Measurements from ENCODE around the gene EPB41L5. TPM values are rescaled to one million over a fixed set of nuclear protein-coding genes. Genes with fewer than 3 reads are reported as not detected.

EPB41L5 gene
- total RNA-seq, 1 donor from 2014 or later, result 14.9 TPM

DNA sequence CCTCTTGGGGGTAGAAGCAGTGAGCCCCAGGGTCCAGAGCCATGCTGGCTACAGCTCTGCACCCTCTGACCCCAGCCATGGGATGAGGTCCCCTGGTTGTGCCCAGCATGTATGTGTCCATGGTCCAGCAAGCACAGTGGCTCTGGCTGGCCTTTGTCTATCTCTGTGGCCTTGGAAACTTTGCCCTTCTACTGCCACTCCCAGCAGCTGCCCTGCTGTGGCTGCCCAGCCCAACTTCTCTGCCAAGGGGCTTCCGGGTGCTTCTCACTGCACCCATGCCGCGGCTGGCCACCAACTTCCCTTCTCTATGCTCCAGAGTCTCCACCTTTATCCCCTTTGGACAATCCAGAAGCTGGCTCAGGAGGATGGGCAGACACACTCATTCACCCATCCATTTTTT, 191.5 kb downstream of the EPB41L5 start:
- TF ChIP-seq CTCF (IDR thresholded peaks at IDR 0.05), result no peak
- Mint-ChIP-seq H3K27me3 (ENCODE audit: unreplicated experiment) (no peaks in the 10 kb centered on the region), H3K36me3 (ENCODE audit: unreplicated experiment) (no peaks in the 10 kb centered on the region), H3K4me1 (ENCODE audit: unreplicated experiment) (no peaks in the 10 kb centered on the region), H3K4me3 (ENCODE audit: unreplicated experiment) (no peak overlapping the region), H3K9me3 (ENCODE audit: unreplicated experiment) (peaks cover under 1% of the 10 kb centered on the region), H3K27ac (ENCODE audit: unreplicated experiment) (no peak overlapping the region)
- peak; percentile 66 for DNase-seq (ENCODE audit: extremely low spot score, unreplicated experiment)

GRCh38 chr2:120204945-120205670, 192.2 kb downstream of the EPB41L5 start:
- H3K4me1 Mint-ChIP-seq (ENCODE audit: unreplicated experiment), result no peaks in the 10 kb centered on the region
- no peaks in the 10 kb centered on the region for H3K27me3 Mint-ChIP-seq (ENCODE audit: unreplicated experiment)
- peak; percentile 84 for DNase-seq (ENCODE audit: extremely low spot score, unreplicated experiment)
- no peaks in the 10 kb centered on the region for H3K9me3 Mint-ChIP-seq (ENCODE audit: unreplicated experiment)
- no peaks in the 10 kb centered on the region for H3K36me3 Mint-ChIP-seq (ENCODE audit: unreplicated experiment)
- no peak for TF ChIP-seq CTCF (IDR thresholded peaks at IDR 0.05)
- no peak overlapping the region for H3K4me3 Mint-ChIP-seq (ENCODE audit: unreplicated experiment)
- H3K27ac Mint-ChIP-seq (ENCODE audit: unreplicated experiment), result no peak overlapping the region

- no peak overlapping the region for H3K4me3 Mint-ChIP-seq (ENCODE audit: unreplicated experiment)
- no peaks in the 10 kb centered on the region for H3K27me3 Mint-ChIP-seq (ENCODE audit: unreplicated experiment)
- no peak overlapping the region for H3K27ac Mint-ChIP-seq (ENCODE audit: unreplicated experiment)
- H3K9me3 Mint-ChIP-seq (ENCODE audit: unreplicated experiment), result no peaks in the 10 kb centered on the region
- H3K4me1 Mint-ChIP-seq (ENCODE audit: unreplicated experiment), result no peaks in the 10 kb centered on the region
- peak; percentile 79 for DNase-seq (ENCODE audit: extremely low spot score, unreplicated experiment)
- peak; percentile 34 for TF ChIP-seq CTCF (IDR thresholded peaks at IDR 0.05)
- no peaks in the 10 kb centered on the region for H3K36me3 Mint-ChIP-seq (ENCODE audit: unreplicated experiment)
Measured at GRCh38 chr2:120206022-120206581, 193.2 kb downstream of the EPB41L5 start.

DNA sequence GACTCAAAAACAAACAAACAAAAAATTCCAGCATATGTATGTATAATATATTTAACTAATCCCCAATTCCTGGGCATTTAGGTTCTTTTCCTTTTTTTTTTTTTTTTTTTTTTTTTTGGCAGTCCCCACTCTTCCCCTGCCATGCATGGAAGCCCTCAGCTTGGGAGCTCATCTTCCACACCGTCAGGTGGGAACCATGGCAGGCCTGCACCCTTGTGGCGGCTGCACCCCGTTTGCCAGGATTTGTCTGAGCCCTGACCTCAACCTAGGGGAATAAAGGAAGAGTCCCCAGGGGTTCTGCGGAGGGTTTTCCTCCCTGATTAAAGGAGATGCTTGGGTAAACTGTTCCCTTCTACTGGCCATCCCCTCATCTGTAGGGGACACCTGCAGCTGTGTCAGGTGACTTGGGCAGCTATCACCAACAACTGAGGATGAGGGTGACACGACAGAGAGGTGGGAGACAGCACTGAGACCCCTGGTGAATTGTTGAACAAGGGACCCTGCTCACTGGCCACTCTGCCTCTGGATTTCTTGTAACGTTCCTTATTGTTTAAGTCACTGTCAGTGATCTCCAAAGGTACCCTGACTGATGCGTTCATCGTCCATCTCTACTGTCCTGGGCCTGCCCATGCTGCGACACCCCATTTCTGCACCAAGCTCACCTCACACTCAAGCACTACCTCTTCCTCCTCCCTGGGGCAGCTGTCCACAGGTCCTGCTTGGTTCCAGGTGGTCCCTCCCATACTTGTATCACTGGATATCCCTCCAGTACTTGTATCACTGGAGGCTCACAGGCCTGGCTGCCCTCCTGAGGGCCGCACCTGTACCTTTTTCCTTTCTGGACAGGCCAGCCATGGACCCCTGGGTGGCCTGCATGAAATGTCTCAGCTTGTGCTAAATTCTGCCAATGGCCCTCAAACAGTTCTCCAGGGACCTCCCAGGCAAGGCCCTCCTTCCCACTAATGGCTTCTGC, 195.8 kb downstream of the EPB41L5 start:
- H3K9me3 Mint-ChIP-seq (ENCODE audit: unreplicated experiment), result no peaks in the 10 kb centered on the region
- no peaks in the 10 kb centered on the region for H3K4me1 Mint-ChIP-seq (ENCODE audit: unreplicated experiment)
- no peaks in the 10 kb centered on the region for H3K27me3 Mint-ChIP-seq (ENCODE audit: unreplicated experiment)
- no peak overlapping the region for H3K4me3 Mint-ChIP-seq (ENCODE audit: unreplicated experiment)
- DNase-seq (ENCODE audit: extremely low spot score, unreplicated experiment), result no peak
- no peak for TF ChIP-seq CTCF (IDR thresholded peaks at IDR 0.05)
- no peak overlapping the region for H3K27ac Mint-ChIP-seq (ENCODE audit: unreplicated experiment)
- no peaks in the 10 kb centered on the region for H3K36me3 Mint-ChIP-seq (ENCODE audit: unreplicated experiment)
